Lower leg skin (tissue), 4 donors: ENCODE results near the gene LCE4A. TPM values are rescaled to one million over a fixed set of nuclear protein-coding genes. Genes with fewer than 3 reads are reported as not detected.

Experiments used
- DNase-seq, 2 donors: peaks; one replicate each; pipeline ENCODE4 v3.0.0-alpha.2; 2019; ENCODE audit warnings: low spot score in 2 of 2
- H3K4me3 ChIP-seq: fragments of 200-600 bp; sonication (generic); 2 replicates; pipeline ENCODE4 v1.5.1; 2017; ENCODE audit warnings: mild to moderate bottlenecking, low read depth; ENCODE audit not compliant: poor library complexity, severe bottlenecking
- CTCF ChIP-seq, 3 donors: fragments of 450-650 bp; IDR thresholded peaks; one replicate each; pipeline ENCODE4 v1.5.1; 2016; ENCODE audit warnings: antibody characterized with exemption in 3 of 3, mild to moderate bottlenecking in 3 of 3, moderate library complexity in 2 of 3
- POLR2A ChIP-seq, 2 donors: fragments of 450-650 bp; IDR thresholded peaks; one replicate each; pipeline ENCODE4 v1.6.1; 2016 to 2017; ENCODE audit warnings: antibody characterized with exemption in 2 of 2, mild to moderate bottlenecking in 1 of 2, moderate library complexity in 1 of 2
- WGBS, 2 donors: methylation state at CpG; one replicate each; pipeline ENCODE4 v1.1.5; 2018; 5-methylcytosine and 5-hydroxymethylcytosine counted together
- intact Hi-C: fragments of 100-400 bp; cut with DNase I; formaldehyde crosslinking; loops from one replicate; pipeline ENCODE4 v1.15.0; 2023; ENCODE audit warnings: low total_unique reads
- total RNA-seq, 4 donors: library from RNA; depleted of rRNA; stranded (reverse); fragments of >200 nt; gene quantifications; one replicate each; pipeline ENCODE4 v1.1.0, GENCODE V29; 2016

The LCE4A gene
- total RNA-seq, 4 donors from 2014 or later, result 5.6 to 7.9 (median 6.7) TPM; not detected in 1

DNA sequence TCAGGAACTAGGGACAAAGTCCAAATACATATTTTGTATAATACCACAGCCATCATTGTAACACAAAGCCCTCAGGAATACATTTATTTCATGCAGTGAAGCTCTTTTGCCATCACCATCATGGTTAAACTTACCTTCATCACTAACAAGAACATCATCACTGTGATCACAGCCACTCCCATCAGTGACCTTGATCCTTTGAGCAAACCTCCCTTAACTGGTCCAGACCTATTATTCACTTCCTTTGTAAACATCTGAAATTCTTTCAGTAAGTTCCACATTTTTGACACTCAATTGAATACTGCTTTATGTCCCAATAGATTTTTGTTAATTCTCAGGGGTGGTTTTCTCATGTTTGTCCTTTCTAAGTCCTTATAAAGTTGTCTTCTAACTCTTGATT is 33.7 kb downstream of the LCE4A start:
- intact Hi-C loops, result no loop called here
- no peak for TF ChIP-seq CTCF (IDR thresholded peaks at IDR 0.05)
- no peak for TF ChIP-seq POLR2A (IDR thresholded peaks at IDR 0.05)
- H3K4me3 ChIP-seq, result no peak overlapping the region
- DNase-seq, result no peak

DNA sequence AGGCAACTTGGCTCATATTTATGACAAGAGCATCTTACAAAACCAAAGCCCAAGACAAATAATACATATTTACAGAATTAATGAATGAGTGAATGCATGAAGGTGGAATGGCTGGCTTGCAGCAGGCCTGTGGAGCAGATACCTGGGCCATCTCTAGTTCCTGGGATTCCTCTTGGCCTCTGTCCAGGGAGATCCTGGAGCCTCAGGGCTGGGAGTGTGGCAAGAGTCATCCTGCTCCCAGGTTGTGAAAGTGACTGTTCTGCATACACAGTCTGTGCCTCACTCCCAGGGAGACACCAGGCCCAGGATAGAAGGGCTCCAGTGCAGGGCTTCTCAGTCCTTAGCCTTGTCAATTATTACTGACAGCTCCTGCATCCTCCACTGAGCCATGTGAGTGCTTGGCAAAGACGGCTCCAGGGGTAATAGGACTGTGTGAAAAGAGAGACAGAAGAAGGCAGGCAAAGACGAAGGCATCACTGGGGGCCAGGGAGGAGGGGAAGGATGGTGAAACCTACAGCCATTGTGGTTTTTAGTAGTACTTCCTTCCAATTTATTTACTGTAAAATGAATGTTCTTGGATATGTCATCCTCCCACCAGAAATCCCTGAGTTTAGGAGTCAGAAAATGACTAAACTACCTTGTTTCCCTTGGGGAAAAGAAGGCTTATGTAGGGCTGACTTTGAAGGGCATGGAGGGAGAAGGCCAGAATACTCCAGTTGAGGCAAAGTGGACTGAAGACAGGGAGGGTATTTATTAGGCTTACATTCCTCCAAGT is 35.6 kb downstream of the LCE4A start:
- no peak overlapping the region for H3K4me3 ChIP-seq
- intact Hi-C loops, result no loop called here
- TF ChIP-seq CTCF (IDR thresholded peaks at IDR 0.05) (no peak), POLR2A (IDR thresholded peaks at IDR 0.05) (no peak)
- DNase-seq, result no peak
- WGBS, 2 donors, result 51 to 62% methylated on average over 2 of the region's 2 CpGs

DNA sequence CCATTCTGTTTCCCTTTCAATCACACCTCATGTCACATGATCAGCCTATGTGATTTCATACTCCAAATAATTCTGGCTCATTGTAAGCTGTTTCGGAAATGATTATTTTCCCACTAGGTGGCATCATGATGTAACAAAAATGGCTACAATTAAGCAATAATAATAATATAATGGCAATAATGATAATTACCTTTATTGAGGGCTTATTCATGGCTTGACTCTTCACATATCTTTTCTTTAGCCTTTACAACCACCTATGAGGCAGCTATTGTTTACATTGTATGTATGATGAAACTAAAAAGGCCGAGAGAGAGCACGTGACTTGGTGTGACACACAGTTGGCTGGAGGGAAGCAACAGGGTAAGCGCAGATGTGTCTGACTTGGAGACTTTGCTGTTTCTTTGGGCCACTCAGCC is 37.3 kb downstream of the LCE4A start:
- intact Hi-C loops, result no loop called here

GRCh38 chr1:152745765-152746444 is 37.9 kb downstream of the LCE4A start:
- TF ChIP-seq POLR2A (IDR thresholded peaks at IDR 0.05) (no peak), CTCF (IDR thresholded peaks at IDR 0.05) (no peak)
- DNase-seq, result no peak
- 84 to 86% methylated on average over 6 of the region's 6 CpGs for WGBS, 2 donors
- intact Hi-C loops, result no loop called here
- H3K4me3 ChIP-seq, result no peak overlapping the region

More for the DNA sequence above, 37.3 kb downstream of the LCE4A start:
- DNase-seq, result no peak
- TF ChIP-seq POLR2A (IDR thresholded peaks at IDR 0.05) (no peak), CTCF (IDR thresholded peaks at IDR 0.05) (no peak)
- H3K4me3 ChIP-seq, result no peak overlapping the region
- WGBS, 2 donors, result 60 to 63% methylated on average over 4 of the region's 4 CpGs

DNA sequence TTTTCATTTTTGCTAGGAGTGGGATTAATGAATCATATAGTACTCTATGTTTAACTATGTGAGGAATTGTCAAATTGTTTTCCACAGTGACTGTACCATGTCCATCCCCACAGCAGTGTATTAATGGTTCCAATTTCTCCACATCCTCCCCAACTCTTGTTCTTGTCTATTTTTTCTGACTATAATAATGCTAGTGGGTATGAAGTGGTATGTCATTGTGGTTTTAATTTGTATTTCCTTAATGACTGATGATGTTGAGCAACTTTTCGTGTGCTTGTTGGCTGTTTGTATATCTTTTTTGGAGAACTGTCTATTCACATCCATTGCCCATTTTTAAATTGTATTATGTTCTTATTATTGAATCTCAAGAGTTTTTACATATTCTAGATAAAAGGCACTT is 39.9 kb downstream of the LCE4A start:
- WGBS, 2 donors, result 18 to 42% methylated on average over 1 of the region's 1 CpG
- no peak for DNase-seq
- no peak overlapping the region for H3K4me3 ChIP-seq
- TF ChIP-seq POLR2A (IDR thresholded peaks at IDR 0.05) (no peak), CTCF (IDR thresholded peaks at IDR 0.05) (no peak)
- intact Hi-C loops, result no loop called here
